AG09309 (cell line): ENCODE results near the gene SCMH1.

Experiments used
- DNase-seq: peaks from one replicate; pipeline ENCODE4 v3.0.0-alpha.2; 2010; ENCODE audit warnings: low read depth
- H3K4me3 ChIP-seq: 2 replicates; pipeline ENCODE4 v1.5.1; 2011; ENCODE audit warnings: mild to moderate bottlenecking, low read depth, low read length, moderate library complexity; ENCODE audit not compliant: control insufficient read depth
- TF ChIP-seq, protein P1 (sequence below): IDR thresholded peaks from 2 replicates; pipeline ENCODE4 v1.5.1; 2011; ENCODE audit warnings: mild to moderate bottlenecking, low read depth, low read length, inconsistent platforms; ENCODE audit not compliant: insufficient read depth, control insufficient read depth; ENCODE audit errors: missing control alignments

Gene SCMH1

DNA sequence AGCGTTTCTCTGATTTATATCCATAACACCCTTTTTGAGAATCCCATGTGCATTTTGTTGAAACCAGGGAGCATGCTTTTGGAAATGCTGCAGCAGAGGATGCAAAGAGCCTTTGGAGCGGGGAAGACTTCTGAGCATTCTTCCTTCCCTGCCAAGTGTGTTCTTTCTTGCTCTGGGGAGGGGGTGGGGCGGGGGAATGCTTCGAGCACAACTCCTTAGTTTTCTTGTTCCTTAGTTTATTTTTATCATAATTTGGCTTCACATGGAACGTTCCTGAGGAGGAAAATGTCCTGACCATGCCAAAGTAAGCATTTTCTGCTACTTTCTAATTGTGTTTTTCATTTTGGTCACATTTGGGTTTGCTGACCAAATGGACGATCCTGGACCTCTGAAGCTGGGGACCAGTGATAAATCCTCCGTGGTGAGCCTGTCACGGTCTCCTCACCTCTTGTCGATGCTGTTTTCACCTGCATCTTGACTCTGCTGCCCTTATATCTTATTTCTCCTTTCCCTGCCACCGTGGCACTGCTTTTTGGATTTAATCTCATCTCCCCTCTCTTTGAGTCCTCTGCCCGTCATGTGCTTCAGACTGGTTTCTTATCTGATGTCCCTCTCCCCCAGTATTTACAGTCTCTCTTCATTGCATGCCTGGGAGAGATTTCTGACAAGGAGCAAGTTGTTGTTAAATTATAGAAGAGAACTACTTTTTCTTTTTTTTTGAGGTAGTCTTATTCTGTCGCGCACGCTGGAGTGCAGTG lies 260.2 kb downstream of the SCMH1 start:
- no peak for DNase-seq
- TF ChIP-seq, protein P1, sequence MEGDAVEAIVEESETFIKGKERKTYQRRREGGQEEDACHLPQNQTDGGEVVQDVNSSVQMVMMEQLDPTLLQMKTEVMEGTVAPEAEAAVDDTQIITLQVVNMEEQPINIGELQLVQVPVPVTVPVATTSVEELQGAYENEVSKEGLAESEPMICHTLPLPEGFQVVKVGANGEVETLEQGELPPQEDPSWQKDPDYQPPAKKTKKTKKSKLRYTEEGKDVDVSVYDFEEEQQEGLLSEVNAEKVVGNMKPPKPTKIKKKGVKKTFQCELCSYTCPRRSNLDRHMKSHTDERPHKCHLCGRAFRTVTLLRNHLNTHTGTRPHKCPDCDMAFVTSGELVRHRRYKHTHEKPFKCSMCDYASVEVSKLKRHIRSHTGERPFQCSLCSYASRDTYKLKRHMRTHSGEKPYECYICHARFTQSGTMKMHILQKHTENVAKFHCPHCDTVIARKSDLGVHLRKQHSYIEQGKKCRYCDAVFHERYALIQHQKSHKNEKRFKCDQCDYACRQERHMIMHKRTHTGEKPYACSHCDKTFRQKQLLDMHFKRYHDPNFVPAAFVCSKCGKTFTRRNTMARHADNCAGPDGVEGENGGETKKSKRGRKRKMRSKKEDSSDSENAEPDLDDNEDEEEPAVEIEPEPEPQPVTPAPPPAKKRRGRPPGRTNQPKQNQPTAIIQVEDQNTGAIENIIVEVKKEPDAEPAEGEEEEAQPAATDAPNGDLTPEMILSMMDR: no peak
- no peak overlapping the region for H3K4me3 ChIP-seq

DNA sequence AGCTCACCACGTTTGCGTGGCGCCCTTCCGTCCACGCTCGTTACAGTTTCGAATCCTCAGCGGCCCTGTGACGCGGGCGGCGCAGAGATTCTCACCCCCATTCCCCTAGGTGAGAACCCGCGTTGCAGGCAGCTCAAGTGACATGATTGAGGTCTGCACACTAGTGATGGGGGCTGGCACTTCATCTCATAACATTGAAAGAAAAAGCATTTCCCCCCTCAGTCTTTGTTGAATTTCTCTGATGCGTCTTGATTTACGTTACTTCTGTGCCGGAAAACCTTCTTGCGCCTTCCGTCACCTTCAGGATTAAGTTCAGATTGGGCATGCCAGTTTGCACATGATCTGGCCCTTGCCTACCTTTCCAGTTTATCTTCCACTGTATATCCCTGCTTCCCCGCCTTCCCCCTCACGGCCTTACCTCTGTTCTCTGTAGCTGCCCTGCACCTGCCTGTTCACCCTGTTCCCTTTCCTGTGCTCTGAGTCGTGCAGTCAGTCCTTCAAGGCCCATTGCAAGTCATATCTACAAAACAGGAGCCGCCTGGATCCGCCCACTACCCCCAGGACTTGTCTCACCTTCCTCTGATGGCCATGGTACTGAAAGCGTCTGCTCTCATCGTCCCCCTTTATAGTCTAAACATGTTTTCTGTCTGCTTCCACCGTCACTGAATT lies 261.5 kb downstream of the SCMH1 start:
- no peak for DNase-seq
- TF ChIP-seq, protein P1: no peak
- peak overlapping the region; percentile 76 for H3K4me3 ChIP-seq

DNA sequence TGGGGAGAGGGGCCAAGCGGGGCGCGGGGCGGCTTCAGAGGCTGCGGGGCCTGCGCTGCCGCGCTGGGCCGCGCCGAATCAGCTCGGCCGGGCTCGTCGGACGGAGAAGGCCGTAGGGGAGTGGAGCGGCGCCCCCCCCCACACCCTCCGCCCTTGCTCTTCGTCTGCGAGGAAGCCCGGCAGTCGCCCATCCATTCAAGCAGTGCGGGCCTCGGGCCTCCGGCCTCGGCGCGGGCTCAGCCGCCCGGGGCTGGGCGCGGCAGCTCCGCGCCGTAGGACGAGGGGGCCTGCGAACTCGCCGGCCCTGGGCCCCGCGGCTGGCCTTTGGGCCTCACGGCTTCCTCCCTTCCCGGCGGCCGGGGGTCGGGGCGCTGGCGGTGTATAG lies 262.0 kb downstream of the SCMH1 start:
- H3K4me3 ChIP-seq: peak overlapping the region; percentile 76
- no peak for DNase-seq
- TF ChIP-seq, protein P1: no peak

DNA sequence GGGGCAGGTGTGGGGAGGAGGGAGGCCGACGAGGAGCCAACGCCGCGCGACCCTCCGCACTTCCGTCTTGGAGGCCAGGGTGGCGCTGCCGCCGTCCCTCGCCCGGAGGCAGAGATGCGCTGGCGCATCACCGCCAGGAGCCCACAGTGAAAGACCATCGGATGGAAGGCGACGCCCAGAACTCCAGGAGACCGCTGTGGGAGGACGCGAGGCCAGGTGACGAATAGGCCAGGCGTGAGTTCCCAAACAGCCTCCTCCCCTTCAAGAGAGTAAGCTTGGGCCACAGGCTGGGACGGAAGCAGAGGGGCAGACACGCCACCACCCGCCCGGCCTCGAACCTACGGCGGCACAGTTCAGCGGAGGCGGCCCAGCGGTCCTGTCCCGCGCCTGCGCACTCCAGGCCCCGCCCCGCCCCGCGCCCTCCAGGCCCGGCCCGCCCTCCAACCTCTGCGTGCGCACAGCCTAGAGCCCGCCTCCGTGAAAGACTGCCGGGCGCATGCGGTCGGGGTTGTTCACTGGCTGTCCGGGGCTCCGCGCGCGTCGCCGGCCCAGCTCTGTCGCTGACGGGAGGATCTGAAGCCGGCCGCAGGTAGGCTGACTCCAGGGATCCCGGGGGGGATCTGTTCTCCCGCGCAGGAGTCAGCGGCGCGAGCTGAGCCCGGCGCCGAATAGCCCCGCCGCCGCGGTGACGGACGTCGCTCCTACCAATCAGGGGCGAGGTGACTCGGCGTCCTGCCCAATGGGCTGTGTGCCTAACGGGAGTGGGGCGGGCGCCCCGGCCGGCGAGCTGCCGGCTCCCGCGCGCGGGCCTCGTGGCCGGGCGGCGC lies 262.7 kb downstream of the SCMH1 start, which contains the start of gene CTPS1:
TSS of gene CTPS1 (plus strand) at position 456 of the 827 bp plus-strand sequence. CDS start 3,595 bp downstream, outside the sequence.
- TF ChIP-seq, protein P1: peak; percentile 20
- DNase-seq: peak; percentile 64
- H3K4me3 ChIP-seq: peak within 1 kb of the TSS; percentile 76

DNA sequence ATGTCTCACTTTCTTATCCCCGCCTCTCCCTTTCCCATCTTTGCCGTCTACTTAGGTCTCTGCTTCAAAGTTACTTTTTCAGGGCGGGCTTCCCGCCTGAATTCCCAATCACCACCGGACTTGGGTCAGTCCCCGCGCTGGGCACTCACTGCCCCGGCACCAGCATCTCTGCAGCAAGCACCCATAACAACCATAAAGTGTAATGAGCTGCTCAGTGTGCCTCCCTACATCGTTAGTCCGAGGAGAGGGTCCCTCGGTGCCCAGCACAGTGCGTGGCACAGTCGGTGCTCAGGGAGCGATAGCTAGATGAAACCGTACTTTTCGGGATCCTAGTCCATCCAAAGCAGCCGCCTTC lies 263.2 kb downstream of the SCMH1 start:
- TF ChIP-seq, protein P1: no peak
- peak overlapping the region; percentile 76 for H3K4me3 ChIP-seq
- no peak for DNase-seq

DNA sequence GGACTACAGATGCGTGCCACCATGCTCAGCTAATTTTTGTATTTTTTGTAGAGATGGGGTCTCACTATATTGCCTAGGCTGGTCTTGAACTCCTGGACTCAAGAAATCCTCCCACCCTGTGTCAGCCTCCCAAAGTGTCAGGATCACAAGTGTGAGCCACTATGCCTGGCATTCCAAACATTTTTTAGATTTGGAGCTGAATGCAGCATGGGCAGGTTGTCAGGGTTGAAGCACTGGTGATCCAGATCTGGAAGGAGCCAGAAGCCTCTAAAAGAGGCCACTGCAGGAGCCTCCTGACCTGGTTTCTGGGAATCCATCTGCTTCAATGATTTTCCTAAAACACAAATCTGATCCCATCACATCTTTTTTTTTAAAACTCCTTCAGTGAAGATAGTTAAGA lies 264.4 kb downstream of the SCMH1 start:
- no peak overlapping the region for H3K4me3 ChIP-seq
- TF ChIP-seq, protein P1: no peak
- no peak for DNase-seq
